Measurements from ENCODE around the gene GNA14. TPM values are rescaled to one million over a fixed set of nuclear protein-coding genes. Genes with fewer than 3 reads are reported as not detected.

The GNA14 gene
- total RNA-seq, 1 experiment from 2014 or later: not detected

DNA sequence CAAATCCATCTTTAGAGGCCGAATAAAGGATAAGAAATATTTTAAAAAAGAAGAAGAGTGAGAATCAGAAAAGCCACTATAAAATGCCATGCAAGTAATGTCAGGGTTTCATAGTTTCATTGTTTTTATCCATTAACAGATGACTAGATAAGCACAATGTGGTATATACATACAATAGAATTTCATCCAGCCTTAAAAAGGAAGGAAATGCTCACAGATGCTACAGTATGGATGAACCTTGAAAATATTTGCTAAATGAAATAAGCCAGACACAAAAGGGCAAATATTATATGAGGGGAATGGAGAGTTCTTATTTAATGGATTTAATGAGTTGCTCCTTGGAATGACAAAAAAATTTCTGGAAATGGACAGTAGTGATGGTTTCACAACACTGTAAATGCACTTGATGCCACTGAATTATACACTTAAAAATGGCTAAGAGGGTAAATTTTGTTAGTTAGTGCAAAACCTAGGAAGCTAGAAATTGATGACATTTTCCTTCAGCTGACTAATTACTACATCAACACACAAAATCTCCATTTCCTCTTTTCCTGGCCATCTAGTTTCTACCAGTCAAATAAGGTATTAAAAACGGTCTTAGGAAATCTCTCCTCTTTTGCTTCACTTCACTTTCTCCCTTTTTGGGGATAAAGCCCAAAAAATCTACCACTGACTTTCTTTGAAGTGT, 86.6 kb downstream of the GNA14 start:
- TF ChIP-seq, protein P1, sequence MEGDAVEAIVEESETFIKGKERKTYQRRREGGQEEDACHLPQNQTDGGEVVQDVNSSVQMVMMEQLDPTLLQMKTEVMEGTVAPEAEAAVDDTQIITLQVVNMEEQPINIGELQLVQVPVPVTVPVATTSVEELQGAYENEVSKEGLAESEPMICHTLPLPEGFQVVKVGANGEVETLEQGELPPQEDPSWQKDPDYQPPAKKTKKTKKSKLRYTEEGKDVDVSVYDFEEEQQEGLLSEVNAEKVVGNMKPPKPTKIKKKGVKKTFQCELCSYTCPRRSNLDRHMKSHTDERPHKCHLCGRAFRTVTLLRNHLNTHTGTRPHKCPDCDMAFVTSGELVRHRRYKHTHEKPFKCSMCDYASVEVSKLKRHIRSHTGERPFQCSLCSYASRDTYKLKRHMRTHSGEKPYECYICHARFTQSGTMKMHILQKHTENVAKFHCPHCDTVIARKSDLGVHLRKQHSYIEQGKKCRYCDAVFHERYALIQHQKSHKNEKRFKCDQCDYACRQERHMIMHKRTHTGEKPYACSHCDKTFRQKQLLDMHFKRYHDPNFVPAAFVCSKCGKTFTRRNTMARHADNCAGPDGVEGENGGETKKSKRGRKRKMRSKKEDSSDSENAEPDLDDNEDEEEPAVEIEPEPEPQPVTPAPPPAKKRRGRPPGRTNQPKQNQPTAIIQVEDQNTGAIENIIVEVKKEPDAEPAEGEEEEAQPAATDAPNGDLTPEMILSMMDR (IDR thresholded peaks at IDR 0.05; ENCODE audit: unreplicated experiment): no peak
- intact Hi-C loops (cut with micrococcal nuclease): no loop called here
- no peak overlapping the region for H3K27ac Mint-ChIP-seq (ENCODE audit: low read depth, unreplicated experiment)

DNA sequence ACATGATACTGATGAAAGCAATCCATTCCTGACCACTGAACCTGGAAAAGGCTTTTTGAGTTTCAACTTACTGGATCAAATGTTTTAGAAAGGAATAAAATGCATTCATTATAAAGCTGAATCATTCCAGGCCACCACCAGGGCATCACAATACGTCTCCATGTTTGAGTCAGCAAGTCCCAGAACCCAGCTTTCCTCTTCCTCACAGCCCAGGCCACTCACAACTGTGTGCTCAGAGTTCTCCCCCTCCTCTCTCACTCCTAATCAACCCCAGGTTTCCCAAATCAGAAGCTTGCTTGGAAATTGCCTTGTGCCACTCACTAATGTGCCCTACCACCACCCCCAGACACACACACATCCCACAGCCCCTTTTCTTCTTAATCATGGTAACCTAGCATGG, 91.7 kb downstream of the GNA14 start:
- H3K27ac Mint-ChIP-seq (ENCODE audit: low read depth, unreplicated experiment): no peak overlapping the region
- intact Hi-C loops (cut with micrococcal nuclease): no loop called here
- POLR2A ChIA-PET: no interaction called here
- TF ChIP-seq, protein P1 (IDR thresholded peaks at IDR 0.05; ENCODE audit: unreplicated experiment): no peak
- no peaks in the 10 kb centered on the region for H3K4me1 Mint-ChIP-seq (ENCODE audit: insufficient read depth, unreplicated experiment)
- H3K27me3 Mint-ChIP-seq (ENCODE audit: insufficient read depth, unreplicated experiment): peaks cover 34% of the 10 kb centered on the region
- DNase-seq (ENCODE audit: unreplicated experiment): no peak
- H3K4me3 Mint-ChIP-seq (ENCODE audit: unreplicated experiment): no peak overlapping the region
- no peaks in the 10 kb centered on the region for H3K9me3 Mint-ChIP-seq (ENCODE audit: unreplicated experiment)
- no peaks in the 10 kb centered on the region for H3K36me3 Mint-ChIP-seq (ENCODE audit: insufficient read depth, unreplicated experiment)
- CTCF ChIA-PET: no interaction called here
- BruUV-seq (replicated peaks): no TSS peak

More for the DNA sequence above, 86.6 kb downstream of the GNA14 start:
- DNase-seq (ENCODE audit: unreplicated experiment): no peak
- Mint-ChIP-seq H3K4me1 (ENCODE audit: insufficient read depth, unreplicated experiment) (no peaks in the 10 kb centered on the region), H3K4me3 (ENCODE audit: unreplicated experiment) (no peak overlapping the region), H3K36me3 (ENCODE audit: insufficient read depth, unreplicated experiment) (peaks cover 6% of the 10 kb centered on the region), H3K27me3 (ENCODE audit: insufficient read depth, unreplicated experiment) (peaks cover 72% of the 10 kb centered on the region), H3K9me3 (ENCODE audit: unreplicated experiment) (no peaks in the 10 kb centered on the region)
- ChIA-PET CTCF (interaction anchor here (0.7 kb wide), 2 partner anchors 30 to 251 kb away, joined by 3 read pairs; no protein-coding TSS in a partner anchor), POLR2A (interaction anchor here (0.6 kb wide), 1 partner anchor 10 kb away, joined by 3 read pairs; no protein-coding TSS in a partner anchor)
- BruUV-seq (replicated peaks): no TSS peak

DNA sequence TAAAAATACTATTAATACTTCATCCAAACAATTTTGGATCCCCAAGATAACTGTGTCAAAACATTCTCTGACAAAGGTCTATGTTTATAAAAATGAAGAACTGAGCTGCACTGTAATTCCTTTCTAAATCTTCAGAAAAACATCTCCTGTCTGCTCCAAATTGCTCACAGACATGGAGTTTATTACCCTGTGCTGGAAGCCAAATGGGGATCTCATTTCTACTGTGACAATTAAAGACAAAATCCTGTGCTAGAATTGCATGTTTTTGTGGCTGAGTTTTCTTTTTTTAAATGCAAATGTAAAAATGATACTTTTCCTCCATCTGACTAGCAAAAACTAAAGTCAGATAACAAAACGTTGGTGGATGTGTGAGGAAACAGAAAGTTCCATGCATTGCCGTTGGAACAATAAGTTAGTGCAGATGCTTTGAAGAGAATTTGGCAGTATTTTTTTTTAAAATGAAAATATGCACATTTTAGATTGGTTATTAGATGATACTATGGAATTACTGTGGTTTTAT, 93.5 kb downstream of the GNA14 start:
- H3K9me3 Mint-ChIP-seq (ENCODE audit: unreplicated experiment): no peaks in the 10 kb centered on the region
- intact Hi-C loops (cut with micrococcal nuclease): no loop called here
- no TSS peak for BruUV-seq (replicated peaks)
- POLR2A ChIA-PET: no interaction called here
- H3K27ac Mint-ChIP-seq (ENCODE audit: low read depth, unreplicated experiment): no peak overlapping the region
- TF ChIP-seq, protein P1 (IDR thresholded peaks at IDR 0.05; ENCODE audit: unreplicated experiment): no peak
- H3K4me3 Mint-ChIP-seq (ENCODE audit: unreplicated experiment): no peak overlapping the region
- no peaks in the 10 kb centered on the region for H3K36me3 Mint-ChIP-seq (ENCODE audit: insufficient read depth, unreplicated experiment)
- CTCF ChIA-PET: no interaction called here
- H3K27me3 Mint-ChIP-seq (ENCODE audit: insufficient read depth, unreplicated experiment): peaks cover 24% of the 10 kb centered on the region
- DNase-seq (ENCODE audit: unreplicated experiment): no peak
- H3K4me1 Mint-ChIP-seq (ENCODE audit: insufficient read depth, unreplicated experiment): no peaks in the 10 kb centered on the region

DNA sequence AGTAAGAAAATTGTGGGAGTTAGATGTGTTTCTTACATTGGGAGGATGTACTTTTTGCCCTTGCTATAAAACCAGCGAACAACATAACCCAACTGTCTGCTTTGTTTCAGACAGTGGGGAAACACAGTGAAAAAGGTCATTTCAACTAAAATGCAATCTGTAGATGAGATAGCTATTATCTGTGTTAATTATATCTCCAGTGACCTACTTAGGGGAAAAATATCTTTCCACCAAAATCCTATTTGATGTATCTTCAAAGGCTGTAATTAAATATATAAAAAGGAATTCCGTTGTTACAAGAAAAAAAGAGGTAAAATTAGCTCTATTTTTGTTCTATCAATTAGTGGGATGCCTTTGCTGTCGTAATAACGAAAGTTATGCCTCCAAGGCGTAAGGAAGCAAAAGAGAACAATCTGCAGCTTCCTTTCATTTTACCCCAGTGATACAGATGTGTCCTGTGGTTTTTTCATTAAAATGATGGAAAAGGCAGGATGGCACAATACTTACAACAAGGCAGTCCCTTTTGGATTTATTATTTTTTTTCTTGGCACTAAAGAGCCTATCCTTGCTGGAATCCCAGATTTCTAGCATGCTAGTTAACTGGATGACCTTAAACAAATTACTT, 100.9 kb downstream of the GNA14 start:
- Mint-ChIP-seq H3K27ac (ENCODE audit: low read depth, unreplicated experiment) (no peak overlapping the region), H3K4me1 (ENCODE audit: insufficient read depth, unreplicated experiment) (no peaks in the 10 kb centered on the region), H3K36me3 (ENCODE audit: insufficient read depth, unreplicated experiment) (no peaks in the 10 kb centered on the region), H3K9me3 (ENCODE audit: unreplicated experiment) (no peaks in the 10 kb centered on the region), H3K27me3 (ENCODE audit: insufficient read depth, unreplicated experiment) (no peaks in the 10 kb centered on the region), H3K4me3 (ENCODE audit: unreplicated experiment) (no peak overlapping the region)
- TF ChIP-seq, protein P1 (IDR thresholded peaks at IDR 0.05; ENCODE audit: unreplicated experiment): no peak
- CTCF ChIA-PET: interaction anchor here (0.9 to 1.7 kb wide), 2 partner anchors 13 to 90 kb away, joined by 3 to 8 read pairs; no protein-coding TSS in a partner anchor
- no peak for DNase-seq (ENCODE audit: unreplicated experiment)
- POLR2A ChIA-PET: no interaction called here
- BruUV-seq (replicated peaks): no TSS peak
- intact Hi-C loops (cut with micrococcal nuclease): no loop called here

Data from MCF 10A (cell line).